A549 (cell line): ENCODE results near the gene PRRG2. TPM values are rescaled to one million over a fixed set of nuclear protein-coding genes. Genes with fewer than 3 reads are reported as not detected.
A peak's percentile ranks its signal among the peaks of the same experiment; 100 is the strongest.
"Not testable (repeated sequence)": the region's sequence is repeated elsewhere in the genome, so short reads cannot be mapped to it uniquely, and the experiment has no call there.

Experiments used
- ATAC-seq, 2 experiments: fragments of 200-7000 bp in 1 of 2; fragments of >200 bp in 1 of 2; cut with Nextera tagmentation in 1 of 2; cut with Tn5 transposase in 1 of 2; 3 replicates each; pipeline versions ENCODE4 v1.8.0 to v1.9.1; 2018 to 2020; ENCODE audit warnings: mild to moderate bottlenecking in 1 of 2, moderate library complexity in 1 of 2
- CTCF ChIA-PET: fragments of 300-600 bp; sonication (Branson Sonifier 250); formaldehyde crosslinking; extraction: SDS; loops from one replicate; lab custom pipeline; 2021; ENCODE audit warnings: antibody characterized with exemption, inconsistent platforms; lab: Yijun Ruan, JAX
- POLR2A ChIA-PET: fragments of 350-600 bp; formaldehyde crosslinking; extraction: SDS; loops from one replicate; lab custom pipeline; 2021; ENCODE audit warnings: antibody characterized with exemption, inconsistent platforms; lab: Yijun Ruan, JAX
- DNase-seq, 2 experiments: peaks; one replicate each; pipeline versions ENCODE4 v3.0.0 to v3.0.0-alpha.2; 2011 to 2016; ENCODE audit warnings: low read depth in 1 of 2, low spot score in 1 of 2
- FAIRE-seq: peaks from 2 replicates; lab custom pipeline; 2011; peaks lifted over from hg19 to GRCh38; lab: Jason Lieb, UNC
- H3K27ac ChIP-seq, 2 experiments: fragments of >200 bp; sonication (Bioruptor Twin); formaldehyde crosslinking; 3 replicates each; pipeline ENCODE4 v1.5.1; 2016 to 2017
- H3K4me1 ChIP-seq: fragments of >200 bp; sonication (Bioruptor Twin); formaldehyde crosslinking; 3 replicates; pipeline ENCODE4 v1.6.1; 2016
- H3K4me2 ChIP-seq: fragments of >200 bp; sonication (Bioruptor Twin); formaldehyde crosslinking; 3 replicates; pipeline ENCODE4 v1.6.1; 2016
- H3K4me3 ChIP-seq: fragments of >200 bp; sonication (Bioruptor Twin); formaldehyde crosslinking; 3 replicates; pipeline ENCODE4 v1.5.1; 2016
- H3K9me3 ChIP-seq: fragments of >200 bp; sonication (Bioruptor Twin); formaldehyde crosslinking; 3 replicates; pipeline ENCODE4 v1.6.1; 2016
- CEBPB ChIP-seq, 2 experiments: fragments of >200 bp in 1 of 2; sonication (Bioruptor Twin) in 1 of 2; formaldehyde crosslinking in 1 of 2; IDR thresholded peaks; 2 replicates each; pipeline ENCODE4 v1.6.1; 2012 to 2016
- FOSL2 ChIP-seq, 2 experiments: fragments of 450-650 bp in 1 of 2; fragments of >200 bp in 1 of 2; sonication (Bioruptor Twin) in 1 of 2; formaldehyde crosslinking; IDR thresholded peaks; 2 replicates each; pipeline versions ENCODE4 v1.5.0 to v1.6.1; 2016 to 2020; ENCODE audit warnings: mild to moderate bottlenecking in 1 of 2, moderate library complexity in 1 of 2
- FOXS1 ChIP-seq: fragments of 250-450 bp; sonication (Bioruptor Pico); IDR thresholded peaks from 2 replicates; pipeline ENCODE4 v1.5.0; 2020; ENCODE audit warnings: mild to moderate bottlenecking, moderate library complexity
- JUN ChIP-seq, 2 experiments: fragments of >200 bp; sonication (Bioruptor Twin); formaldehyde crosslinking; IDR thresholded peaks; 2 replicates in 1 of 2; 3 replicates in 1 of 2; pipeline ENCODE4 v1.6.1; 2016 to 2017
- JUNB ChIP-seq: fragments of >200 bp; sonication (Bioruptor Twin); formaldehyde crosslinking; IDR thresholded peaks from 2 replicates; pipeline ENCODE4 v1.6.1; 2016
- KDM1A ChIP-seq: fragments of 200-600 bp; sonication (generic); IDR thresholded peaks from 2 replicates; pipeline ENCODE4 v1.6.1; 2016; ENCODE audit warnings: low read depth, mild to moderate bottlenecking
- MAFK ChIP-seq: fragments of 450-650 bp; IDR thresholded peaks from 2 replicates; pipeline ENCODE4 v1.6.1; 2014; ENCODE audit not compliant: partially characterized antibody
- RCOR1 ChIP-seq: fragments of 150-350 bp; IDR thresholded peaks from 2 replicates; pipeline ENCODE4 v1.6.1; 2014; ENCODE audit warnings: antibody characterized with exemption, low read length, low read depth
- SMC3 ChIP-seq: fragments of >200 bp; sonication (Bioruptor Twin); formaldehyde crosslinking; IDR thresholded peaks from 3 replicates; pipeline ENCODE4 v1.6.1; 2018; ENCODE audit warnings: inconsistent platforms
- ZFP36 ChIP-seq: fragments of 450-650 bp; IDR thresholded peaks from 2 replicates; pipeline ENCODE4 v1.6.1; 2014; ENCODE audit warnings: borderline replicate concordance; ENCODE audit not compliant: partially characterized antibody
- WGBS: methylation state at CpG from one replicate; pipeline ENCODE4 v1.1.6; 2017; ENCODE audit errors: missing lambda C conversion rate; 5-methylcytosine and 5-hydroxymethylcytosine counted together
- polyA plus RNA-seq, 4 experiments: library from polyadenylated mRNA; depleted of rRNA in 3 of 4; stranded (reverse); fragments of >200 nt; fragmentation: RNase III in 1 of 4; extraction: RNeasy Plus Mini Kit Qiagen cat#74134 plus additional on column Dnase treatment in 1 of 4; gene quantifications; 2 replicates in 3 of 4; 3 replicates in 1 of 4; pipeline ENCODE4 v1.2.3, GENCODE V29; 2011 to 2017
- TF ChIP-seq, protein P1 (sequence below): fragments of 200-600 bp; sonication (generic); IDR thresholded peaks from 2 replicates; pipeline ENCODE4 v1.6.1; 2016; ENCODE audit warnings: antibody characterized with exemption, mild to moderate bottlenecking, moderate library complexity
- TF ChIP-seq, protein P2 (sequence below): IDR thresholded peaks from 2 replicates; pipeline ENCODE4 v1.6.1; 2012
- TF ChIP-seq, protein P3 (sequence below): IDR thresholded peaks from 2 replicates; pipeline ENCODE4 v1.6.1; 2012; ENCODE audit warnings: low read depth, borderline replicate concordance

Gene PRRG2
- polyA plus RNA-seq, 2 of the 4 experiments (the other 2 are of a cell fraction): 0.53 to 1.0 TPM

DNA sequence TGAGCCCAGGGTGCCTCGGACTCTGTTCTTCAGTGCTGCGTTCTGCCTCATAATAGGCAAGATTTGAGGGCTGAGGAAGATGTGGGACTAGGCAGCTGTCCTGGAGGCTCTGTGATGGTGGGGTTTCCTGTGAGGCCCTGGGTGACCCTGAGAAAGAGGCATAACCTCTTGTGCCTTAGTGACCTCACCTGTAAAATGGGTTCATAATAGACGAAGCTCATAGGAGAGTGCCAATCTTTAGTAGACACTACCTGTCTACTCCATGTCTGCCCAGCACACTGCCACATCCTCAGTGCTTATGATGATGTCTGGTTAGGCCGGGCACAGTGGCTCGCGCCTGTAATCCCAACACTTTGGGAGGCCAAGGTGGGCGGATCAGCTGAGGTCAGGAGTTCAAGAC, 35.4 kb downstream of the PRRG2 start:
- 95% methylated on average over 7 of the region's 7 CpGs for WGBS
- POLR2A ChIA-PET: no interaction called here

DNA sequence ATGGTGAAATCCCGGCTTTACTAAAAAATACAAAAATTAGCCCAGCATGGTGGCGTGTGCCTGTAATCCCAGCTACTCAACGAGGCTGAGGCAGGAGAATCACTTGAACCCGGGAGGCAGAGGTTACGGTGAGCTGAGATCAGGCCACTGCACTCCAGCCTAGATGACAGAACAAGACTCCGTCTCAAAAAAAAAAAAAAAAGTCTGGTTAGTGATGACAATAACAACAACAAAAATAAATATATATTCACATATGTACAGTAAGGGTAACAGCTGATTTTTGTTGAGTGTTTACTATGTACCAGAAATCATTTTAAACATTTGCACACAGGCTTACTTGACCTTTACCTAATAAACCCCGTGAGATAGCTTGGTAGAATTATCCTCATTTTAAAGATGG, 35.8 kb downstream of the PRRG2 start:
- H3K9me3 ChIP-seq: no peaks in the 10 kb centered on the region
- POLR2A ChIA-PET: no interaction called here
- H3K4me1 ChIP-seq: peaks cover 32% of the 10 kb centered on the region
- H3K27ac ChIP-seq: no peak overlapping the region
- no peak for FAIRE-seq
- CTCF ChIA-PET: interaction anchor here (0.7 to 3.9 kb wide), 10 partner anchors 9 to 55 kb away, joined by 3 to 15 read pairs (median 4); partner anchors contain the start of gene RRAS
- 90% methylated on average over 7 of the region's 7 CpGs for WGBS
- H3K4me3 ChIP-seq: no peak overlapping the region
- TF ChIP-seq, protein P1, sequence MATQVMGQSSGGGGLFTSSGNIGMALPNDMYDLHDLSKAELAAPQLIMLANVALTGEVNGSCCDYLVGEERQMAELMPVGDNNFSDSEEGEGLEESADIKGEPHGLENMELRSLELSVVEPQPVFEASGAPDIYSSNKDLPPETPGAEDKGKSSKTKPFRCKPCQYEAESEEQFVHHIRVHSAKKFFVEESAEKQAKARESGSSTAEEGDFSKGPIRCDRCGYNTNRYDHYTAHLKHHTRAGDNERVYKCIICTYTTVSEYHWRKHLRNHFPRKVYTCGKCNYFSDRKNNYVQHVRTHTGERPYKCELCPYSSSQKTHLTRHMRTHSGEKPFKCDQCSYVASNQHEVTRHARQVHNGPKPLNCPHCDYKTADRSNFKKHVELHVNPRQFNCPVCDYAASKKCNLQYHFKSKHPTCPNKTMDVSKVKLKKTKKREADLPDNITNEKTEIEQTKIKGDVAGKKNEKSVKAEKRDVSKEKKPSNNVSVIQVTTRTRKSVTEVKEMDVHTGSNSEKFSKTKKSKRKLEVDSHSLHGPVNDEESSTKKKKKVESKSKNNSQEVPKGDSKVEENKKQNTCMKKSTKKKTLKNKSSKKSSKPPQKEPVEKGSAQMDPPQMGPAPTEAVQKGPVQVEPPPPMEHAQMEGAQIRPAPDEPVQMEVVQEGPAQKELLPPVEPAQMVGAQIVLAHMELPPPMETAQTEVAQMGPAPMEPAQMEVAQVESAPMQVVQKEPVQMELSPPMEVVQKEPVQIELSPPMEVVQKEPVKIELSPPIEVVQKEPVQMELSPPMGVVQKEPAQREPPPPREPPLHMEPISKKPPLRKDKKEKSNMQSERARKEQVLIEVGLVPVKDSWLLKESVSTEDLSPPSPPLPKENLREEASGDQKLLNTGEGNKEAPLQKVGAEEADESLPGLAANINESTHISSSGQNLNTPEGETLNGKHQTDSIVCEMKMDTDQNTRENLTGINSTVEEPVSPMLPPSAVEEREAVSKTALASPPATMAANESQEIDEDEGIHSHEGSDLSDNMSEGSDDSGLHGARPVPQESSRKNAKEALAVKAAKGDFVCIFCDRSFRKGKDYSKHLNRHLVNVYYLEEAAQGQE: no peak
- TF ChIP-seq SMC3 (no peak), MAFK (no peak), ZFP36 (no peak), RCOR1 (no peak), JUNB (no peak), CEBPB (IDR thresholded peaks at IDR 0.05) (no peak), FOXS1 (CRISPR knock-in tag) (no peak), FOSL2 (IDR thresholded peaks at IDR 0.05) (no peak), FOSL2 (CRISPR knock-in tag; IDR thresholded peaks at IDR 0.05) (no peak)
- TF ChIP-seq, protein P2, sequence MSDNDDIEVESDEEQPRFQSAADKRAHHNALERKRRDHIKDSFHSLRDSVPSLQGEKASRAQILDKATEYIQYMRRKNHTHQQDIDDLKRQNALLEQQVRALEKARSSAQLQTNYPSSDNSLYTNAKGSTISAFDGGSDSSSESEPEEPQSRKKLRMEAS: no peak
- TF ChIP-seq, protein P3, sequence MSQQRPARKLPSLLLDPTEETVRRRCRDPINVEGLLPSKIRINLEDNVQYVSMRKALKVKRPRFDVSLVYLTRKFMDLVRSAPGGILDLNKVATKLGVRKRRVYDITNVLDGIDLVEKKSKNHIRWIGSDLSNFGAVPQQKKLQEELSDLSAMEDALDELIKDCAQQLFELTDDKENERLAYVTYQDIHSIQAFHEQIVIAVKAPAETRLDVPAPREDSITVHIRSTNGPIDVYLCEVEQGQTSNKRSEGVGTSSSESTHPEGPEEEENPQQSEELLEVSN: no peak
- no peak for ATAC-seq
- DNase-seq: no peak
- no peak overlapping the region for H3K4me2 ChIP-seq

More for the DNA sequence above, 35.4 kb downstream of the PRRG2 start:
- DNase-seq: no peak
- ATAC-seq: no peak
- H3K27ac ChIP-seq: no peak overlapping the region
- CTCF ChIA-PET: interaction anchor here (0.7 to 3.9 kb wide), 8 partner anchors 8 to 55 kb away, joined by 3 to 15 read pairs (median 4); partner anchors contain the start of gene RRAS
- TF ChIP-seq JUNB: no peak
- peak; percentile 85 for TF ChIP-seq KDM1A
- TF ChIP-seq, protein P2: no peak
- TF ChIP-seq CEBPB (IDR thresholded peaks at IDR 0.05): no peak
- TF ChIP-seq RCOR1: 0 out of 2 replicates have a peak, but pooled peaks have one; percentile 75
- TF ChIP-seq, all 56 proteins: peak for 2
- Histone ChIP-seq H3K9me3 (no peaks in the 10 kb centered on the region), H3K4me1 (peaks cover 34% of the 10 kb centered on the region), H3K4me2 (no peak overlapping the region), H3K4me3 (no peak overlapping the region)
- no peak for FAIRE-seq

DNA sequence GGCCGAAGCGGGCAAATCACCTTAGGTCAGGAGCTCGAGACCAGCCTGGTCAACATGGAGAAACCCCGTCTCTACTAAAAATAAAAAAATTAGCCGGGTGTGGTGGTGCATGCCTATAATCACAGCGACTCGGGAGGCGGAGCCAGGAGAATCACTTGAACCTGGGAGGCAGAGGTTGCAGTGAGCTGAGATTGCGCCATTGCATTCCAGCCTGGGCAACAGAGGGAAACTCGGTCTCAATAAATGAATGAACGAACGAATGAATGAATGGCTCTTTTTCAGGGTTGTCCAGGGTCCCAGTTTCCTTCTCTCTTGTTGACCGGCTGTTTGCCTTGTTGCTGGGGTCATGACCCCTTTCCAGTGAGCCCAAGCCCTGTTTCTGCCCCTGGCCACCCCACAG, 36.7 kb downstream of the PRRG2 start:
- H3K9me3 ChIP-seq, POLR2A ChIA-PET, H3K27ac ChIP-seq, ATAC-seq, DNase-seq, H3K4me3 ChIP-seq, FAIRE-seq, H3K4me2 ChIP-seq: not testable (repeated sequence)
- 77% methylated on average over 13 of the region's 13 CpGs for WGBS
- 0 out of 5 replicates have a peak, but pooled peaks of 1 of the 2 experiments have one; percentile 7 for TF ChIP-seq JUN (IDR thresholded peaks at IDR 0.05)
- H3K4me1 ChIP-seq: peaks cover 23% of the 10 kb centered on the region
- CTCF ChIA-PET: interaction anchor here (1.1 to 3.9 kb wide), 8 partner anchors 8 to 54 kb away, joined by 3 to 15 read pairs (median 5); partner anchors contain the start of gene RRAS
